ENCODE results near the gene ALCAM.

GRCh38 chr3:105456017-105456416, 89.3 kb downstream of the ALCAM start:
- no peak for TF ChIP-seq POLR2AphosphoS5 (IDR thresholded peaks at IDR 0.05)
- TF ChIP-seq CTCF (IDR thresholded peaks at IDR 0.05), result no peak
- no peak for TF ChIP-seq POLR2A (IDR thresholded peaks at IDR 0.05)
- TF ChIP-seq EP300 (IDR thresholded peaks at IDR 0.05; ENCODE audit: low read depth), result no peak

All from transverse colon (tissue), 4 donors.